Hepatocyte (in vitro differentiated cells): ENCODE measurements around the gene TFR2. TPM values are rescaled to one million over a fixed set of nuclear protein-coding genes. Genes with fewer than 3 reads are reported as not detected.

ENCODE experiments used
- DNase-seq: peaks from one replicate; pipeline ENCODE4 v3.0.0-alpha.2; 2016; ENCODE audit warnings: low spot score
- H2AFZ ChIP-seq: fragments of 200-600 bp; sonication (generic); 2 replicates; pipeline ENCODE4 v1.6.0; 2016; ENCODE audit warnings: antibody characterized with exemption, mild to moderate bottlenecking
- H3K27ac ChIP-seq: fragments of 200-600 bp; sonication (generic); 2 replicates; pipeline ENCODE4 v1.5.1; 2016; ENCODE audit warnings: mild to moderate bottlenecking
- H3K27me3 ChIP-seq: fragments of 200-600 bp; sonication (generic); 2 replicates; pipeline ENCODE4 v1.6.1; 2016
- H3K36me3 ChIP-seq: fragments of 200-600 bp; sonication (generic); replicated peaks from 2 replicates; pipeline ENCODE4 v1.5.1; 2016; ENCODE audit warnings: low read depth; ENCODE audit not compliant: insufficient read depth
- H3K4me1 ChIP-seq: fragments of 200-600 bp; sonication (generic); 2 replicates; pipeline ENCODE4 v1.5.1; 2016; ENCODE audit warnings: mild to moderate bottlenecking, moderate library complexity; ENCODE audit not compliant: insufficient read depth
- H3K4me2 ChIP-seq: fragments of 200-600 bp; sonication (generic); 2 replicates; pipeline ENCODE4 v1.6.0; 2016
- H3K4me3 ChIP-seq: fragments of 200-600 bp; sonication (generic); 2 replicates; pipeline ENCODE4 v1.5.1; 2016; ENCODE audit warnings: mild to moderate bottlenecking
- H3K79me2 ChIP-seq: fragments of 200-600 bp; sonication (generic); 2 replicates; pipeline ENCODE4 v1.6.0; 2017; ENCODE audit warnings: mild to moderate bottlenecking
- H3K9me2 ChIP-seq: fragments of 200-600 bp; sonication (generic); replicated peaks from 2 replicates; pipeline ENCODE4 v1.6.0; 2017; ENCODE audit warnings: mild to moderate bottlenecking; ENCODE audit not compliant: insufficient read depth
- H3K9me3 ChIP-seq: fragments of 200-600 bp; sonication (generic); 2 replicates; pipeline ENCODE4 v1.5.1; 2016; ENCODE audit warnings: low read depth, mild to moderate bottlenecking
- H4K20me1 ChIP-seq: fragments of 200-600 bp; sonication (generic); 2 replicates; pipeline ENCODE4 v1.6.0; 2016; ENCODE audit warnings: mild to moderate bottlenecking; ENCODE audit not compliant: insufficient read depth, poor library complexity, severe bottlenecking
- CTCF ChIP-seq: fragments of 200-600 bp; sonication (generic); IDR thresholded peaks from 2 replicates; pipeline ENCODE4 v1.5.1; 2016; ENCODE audit warnings: antibody characterized with exemption, mild to moderate bottlenecking; ENCODE audit not compliant: poor library complexity
- EZH2 ChIP-seq: fragments of 200-600 bp; sonication (generic); IDR thresholded peaks from 2 replicates; pipeline ENCODE4 v1.6.1; 2016; ENCODE audit warnings: antibody characterized with exemption, mild to moderate bottlenecking, borderline replicate concordance
- EZH2phosphoT487 ChIP-seq: fragments of 200-600 bp; sonication (generic); IDR thresholded peaks from one replicate; pipeline ENCODE4 v1.6.1; 2018; ENCODE audit warnings: antibody characterized with exemption, mild to moderate bottlenecking, low read depth, moderate library complexity; ENCODE audit not compliant: unreplicated experiment, severe bottlenecking
- WGBS: methylation state at CpG from one replicate; pipeline ENCODE4 v1.1.6; 2016; ENCODE audit warnings: low lambda C conversion rate; ENCODE audit errors: missing lambda C conversion rate; 5-methylcytosine and 5-hydroxymethylcytosine counted together
- polyA plus RNA-seq: library from polyadenylated mRNA; unstranded; fragments of >200 nt; fragmentation: Nextera tagmentation; extraction: Ambion mirVana; gene quantifications from 2 replicates; pipeline ENCODE4 v1.2.1, GENCODE V29; 2016
- total RNA-seq: library from RNA; depleted of rRNA; stranded (reverse); fragments of >200 nt; gene quantifications from 2 replicates; pipeline ENCODE4 v1.2.3, GENCODE V29; 2014

Gene TFR2
- total and polyA plus RNA-seq, 2 experiments from 2014 or later: 13.5 to 16.8 TPM

- DNase-seq: peak; percentile 26
- no peak overlapping the region for H3K4me3 ChIP-seq
- H3K79me2 ChIP-seq: peaks cover 42% of the 10 kb centered on the region
- H4K20me1 ChIP-seq: peaks cover 54% of the 10 kb centered on the region
- no peaks in the 10 kb centered on the region for H3K9me3 ChIP-seq
- TF ChIP-seq EZH2 (no peak), EZH2phosphoT487 (no peak), CTCF (no peak)
- peak overlapping the region; percentile 53 for H3K27ac ChIP-seq
- H3K36me3 ChIP-seq: no peaks in the 10 kb centered on the region
- no peaks in the 10 kb centered on the region for H3K9me2 ChIP-seq
- H3K4me2 ChIP-seq: no peak overlapping the region
- H2AFZ ChIP-seq: no peak overlapping the region
- peaks cover 20% of the 10 kb centered on the region for H3K4me1 ChIP-seq
- WGBS: 79% methylated on average over 12 of the region's 13 CpGs
- no peaks in the 10 kb centered on the region for H3K27me3 ChIP-seq
These were observed 38.0 kb upstream of the TFR2 start for GRCh38 chr7:100679129-100679926.

GRCh38 chr7:100678291-100678984 lies 37.1 kb upstream of the TFR2 start:
- WGBS: 93% methylated on average over 24 of the region's 35 CpGs
- Histone ChIP-seq H3K9me2 (no peaks in the 10 kb centered on the region), H3K4me1 (peaks cover 20% of the 10 kb centered on the region), H3K9me3 (no peaks in the 10 kb centered on the region), H3K4me2 (no peak overlapping the region), H2AFZ (no peak overlapping the region), H3K27ac (peak overlapping the region; percentile 53), H3K4me3 (no peak overlapping the region), H3K27me3 (no peaks in the 10 kb centered on the region), H3K36me3 (no peaks in the 10 kb centered on the region), H3K79me2 (peaks cover 48% of the 10 kb centered on the region), H4K20me1 (peaks cover 55% of the 10 kb centered on the region)
- no peak for TF ChIP-seq CTCF
- no peak for TF ChIP-seq EZH2phosphoT487
- no peak for TF ChIP-seq EZH2
- peak; percentile 10 for DNase-seq

- peak; percentile 6 for DNase-seq
- Histone ChIP-seq H3K27me3 (no peaks in the 10 kb centered on the region), H3K27ac (no peak overlapping the region), H3K4me2 (no peak overlapping the region), H4K20me1 (peaks cover 55% of the 10 kb centered on the region), H3K4me3 (no peak overlapping the region), H3K9me2 (no peaks in the 10 kb centered on the region), H2AFZ (no peak overlapping the region), H3K9me3 (no peaks in the 10 kb centered on the region), H3K79me2 (peaks cover 48% of the 10 kb centered on the region), H3K4me1 (peaks cover 20% of the 10 kb centered on the region), H3K36me3 (no peaks in the 10 kb centered on the region)
- TF ChIP-seq EZH2phosphoT487: no peak
- no peak for TF ChIP-seq EZH2
- TF ChIP-seq CTCF: no peak
- WGBS: 95% methylated on average over 32 of the region's 36 CpGs
These were observed 36.2 kb upstream of the TFR2 start for GRCh38 chr7:100677308-100678267.
